HG03558 (cell line): ENCODE measurements around the gene KERA.

Experiments used
- ATAC-seq: cut with Tn5 transposase; IDR thresholded peaks from one replicate; pipeline ENCODE4 v1.9.1; 2021; ENCODE audit warnings: moderate number of reproducible peaks; ENCODE audit not compliant: unreplicated experiment; ENCODE audit errors: extremely low read depth

KERA gene

GRCh38 chr12:91017511-91018263 is 40.1 kb downstream of the KERA start:
- no peak for ATAC-seq

GRCh38 chr12:91017043-91017442 is 40.8 kb downstream of the KERA start:
- ATAC-seq, result no peak

GRCh38 chr12:91009319-91009950 is 48.4 kb downstream of the KERA start:
- peak; percentile 86 for ATAC-seq

- peak; percentile 53 for ATAC-seq
Measured at GRCh38 chr12:91007531-91008290, 50.1 kb downstream of the KERA start.

GRCh38 chr12:91004872-91005271 is 53.0 kb downstream of the KERA start, which contains the start of gene EPYC:
Gene EPYC, minus strand, starts transcription at chr12:91004972. Its CDS starts 2,407 bp downstream, at chr12:91002565.
- no peak for ATAC-seq

GRCh38 chr12:91003737-91004136 is 54.1 kb downstream of the KERA start:
- no peak for ATAC-seq

GRCh38 chr12:91001306-91001705 is 56.5 kb downstream of the KERA start:
- ATAC-seq, result no peak
